Measurements from ENCODE around the gene ASCC3.
"Not testable (repeated sequence)": the region's sequence is repeated elsewhere in the genome, so short reads cannot be mapped to it uniquely, and the experiment has no call there.

Gene ASCC3

DNA sequence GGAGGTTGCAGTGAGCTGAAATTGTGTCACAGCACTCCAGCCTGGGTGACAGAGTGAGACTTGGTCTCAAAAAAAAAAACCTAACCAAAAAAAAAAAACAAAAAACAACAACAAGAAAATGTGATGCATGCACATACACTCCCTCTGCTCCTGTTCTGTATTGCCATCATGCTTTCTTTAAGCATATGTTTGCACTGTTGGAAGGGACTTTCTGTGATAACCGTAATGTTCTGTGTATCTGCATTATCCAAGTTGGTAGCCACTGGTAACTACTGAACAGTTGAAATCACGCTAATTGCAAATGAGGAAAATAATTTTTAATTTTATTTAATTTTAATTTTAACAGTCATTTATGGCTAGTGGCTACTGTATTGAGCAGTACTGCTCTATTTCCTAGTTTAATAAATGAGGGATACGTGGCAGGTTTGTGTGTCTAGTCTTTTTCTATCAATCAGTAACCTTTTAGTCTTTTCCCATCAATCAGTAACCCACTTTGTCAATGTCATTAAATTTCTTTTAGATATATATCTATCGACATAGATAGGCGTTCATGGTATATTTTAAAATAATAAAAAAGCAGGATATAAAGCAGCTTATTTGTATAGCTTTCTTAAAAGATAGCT lies 135.6 kb downstream of the ASCC3 start:
- FAIRE-seq (no peak), DNase-seq (ENCODE audit: extremely low spot score, insufficient read length, low read depth) (no peak)

DNA sequence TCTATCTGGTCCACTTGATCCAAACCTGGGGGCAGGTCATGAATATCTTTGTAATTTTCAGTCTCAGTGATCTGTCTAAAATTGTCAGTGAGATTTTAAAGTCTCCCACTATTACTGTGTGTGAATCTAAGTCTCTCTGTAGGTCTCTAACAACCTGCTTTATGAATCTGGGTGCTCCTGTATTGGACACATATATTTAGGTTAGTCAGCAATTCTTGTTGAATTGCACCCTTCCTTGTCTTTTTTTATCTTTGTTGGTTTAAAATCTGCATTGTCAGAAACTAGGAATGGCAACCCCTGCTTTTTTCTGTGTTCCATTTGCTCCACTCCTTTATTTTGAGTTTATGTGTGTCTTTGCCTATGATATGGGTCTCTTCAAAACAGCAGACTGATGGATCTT lies 140.7 kb downstream of the ASCC3 start:
- DNase-seq (ENCODE audit: extremely low spot score, insufficient read length, low read depth) (no peak), FAIRE-seq (no peak)

DNA sequence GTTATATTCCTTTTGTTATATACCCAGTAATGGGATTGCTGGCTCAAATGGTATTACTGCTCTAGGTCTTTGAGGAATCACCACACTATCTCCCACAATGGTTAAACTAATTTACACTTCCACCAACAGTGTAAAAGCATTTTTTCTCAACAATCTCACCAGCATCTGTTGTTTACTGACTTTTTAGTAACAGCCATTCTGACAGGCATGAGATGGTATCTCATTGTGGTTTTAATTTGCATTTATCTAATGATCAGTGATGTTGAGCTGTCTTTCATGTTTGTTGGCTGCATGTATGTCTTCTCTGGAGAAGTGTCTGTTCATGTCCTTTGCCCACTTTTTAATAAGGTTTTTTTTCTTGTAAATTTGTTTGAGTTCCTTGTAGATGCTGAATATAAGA lies 143.4 kb downstream of the ASCC3 start:
- not testable (repeated sequence) for DNase-seq (ENCODE audit: extremely low spot score, insufficient read length, low read depth); FAIRE-seq

DNA sequence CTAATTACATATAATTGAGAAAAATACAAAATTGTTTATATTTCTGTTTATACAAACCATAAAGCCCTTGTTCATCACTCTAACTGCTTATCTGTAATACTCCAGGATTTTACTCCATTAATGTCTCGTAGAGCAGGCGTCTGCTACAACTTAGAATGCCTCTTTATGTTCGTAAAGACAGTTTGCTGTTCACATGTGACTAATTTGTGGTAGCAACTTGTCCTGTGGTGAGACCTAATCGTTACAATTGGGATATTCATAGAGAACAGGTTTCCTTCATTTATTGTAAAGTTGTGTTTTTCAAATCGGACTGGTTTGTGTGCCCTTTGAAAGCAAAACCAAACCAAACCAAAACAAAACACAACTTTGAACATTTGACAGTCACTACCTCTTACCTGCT lies 149.7 kb downstream of the ASCC3 start:
- DNase-seq (ENCODE audit: extremely low spot score, insufficient read length, low read depth) (no peak), FAIRE-seq (no peak)

DNA sequence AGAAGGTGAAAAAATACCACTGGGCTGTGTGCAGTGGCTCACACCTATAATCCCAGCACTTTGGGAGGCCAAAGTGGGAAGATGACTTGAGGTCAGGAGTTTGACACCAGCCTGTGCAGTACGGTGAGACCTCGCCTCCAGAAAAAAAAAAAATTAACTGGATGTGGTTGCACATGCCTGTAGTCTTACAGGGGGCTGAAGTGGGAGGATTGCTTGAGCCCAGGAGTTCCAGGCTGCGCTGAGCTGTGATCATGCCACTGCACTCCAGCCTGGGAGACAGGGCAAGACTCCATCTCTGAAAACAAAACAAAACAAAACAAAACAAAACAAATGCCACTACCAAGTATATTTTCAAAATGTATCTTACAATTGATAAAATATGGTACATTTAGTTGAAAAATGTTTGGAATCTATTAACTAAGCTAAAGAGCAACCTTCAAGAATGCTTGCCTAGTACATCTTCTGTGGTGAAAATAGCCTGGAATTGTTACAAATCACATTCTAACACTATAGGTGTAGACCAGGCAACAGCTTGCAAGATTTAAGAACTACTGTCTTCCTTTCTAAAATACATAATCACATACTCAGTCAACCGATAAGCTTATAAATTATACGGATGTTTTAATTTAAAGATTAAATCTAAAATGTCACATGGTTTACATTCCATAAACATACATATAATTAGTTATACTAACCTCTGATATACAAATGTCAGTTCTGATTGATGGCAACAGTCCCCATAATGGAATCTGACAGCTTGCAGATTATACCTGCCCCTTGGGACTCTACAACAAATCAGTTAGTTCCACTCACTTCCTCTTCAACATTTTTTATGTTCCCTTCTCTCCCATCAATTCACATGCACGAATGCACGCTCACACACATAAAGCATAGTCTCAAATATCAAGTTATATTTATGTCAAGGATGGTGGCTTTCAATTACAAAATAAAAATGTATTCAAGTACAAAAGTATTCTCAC lies 150.8 kb downstream of the ASCC3 start:
- FAIRE-seq, result no peak
- DNase-seq (ENCODE audit: extremely low spot score, insufficient read length, low read depth), result no peak

DNA sequence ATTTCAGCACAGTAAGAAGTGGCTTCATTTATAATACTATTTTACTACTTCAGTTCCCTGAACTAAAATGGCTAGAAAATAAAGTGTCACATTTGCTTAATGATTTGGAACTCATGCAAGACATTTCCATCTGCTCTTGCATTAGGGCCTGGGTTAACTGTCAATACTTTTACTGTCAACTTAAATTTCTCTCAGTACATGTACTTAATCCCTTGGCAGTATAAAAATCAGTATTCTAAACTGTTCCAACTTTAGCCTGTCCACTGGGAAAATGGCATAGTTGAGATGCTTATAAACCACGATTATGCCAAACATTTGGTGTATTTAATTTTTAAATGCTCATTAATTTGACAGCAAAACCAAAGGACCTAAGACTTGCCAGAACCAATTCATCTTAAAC lies 154.5 kb downstream of the ASCC3 start:
- no peak for FAIRE-seq
- no peak for DNase-seq (ENCODE audit: extremely low spot score, insufficient read length, low read depth)

DNA sequence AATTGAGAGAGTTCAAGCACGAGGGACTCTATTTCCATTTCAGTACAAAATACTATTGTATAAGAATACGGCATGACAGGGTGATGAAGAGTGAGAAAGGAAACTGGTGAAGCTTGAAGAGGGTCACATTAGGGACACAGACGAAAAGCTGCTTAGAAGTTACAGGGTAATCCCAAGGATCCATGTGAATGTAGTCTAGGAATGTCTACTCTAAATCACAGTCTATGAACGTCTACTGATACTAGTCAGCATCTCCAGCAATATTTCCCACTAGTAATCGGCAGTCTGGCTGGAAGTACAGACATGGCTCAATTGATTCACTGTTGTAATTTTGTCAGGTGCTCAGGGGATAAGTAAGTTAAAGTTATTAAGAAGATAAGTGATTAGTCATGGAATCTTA lies 156.4 kb downstream of the ASCC3 start:
- DNase-seq (ENCODE audit: extremely low spot score, insufficient read length, low read depth) (no peak), FAIRE-seq (no peak)

DNA sequence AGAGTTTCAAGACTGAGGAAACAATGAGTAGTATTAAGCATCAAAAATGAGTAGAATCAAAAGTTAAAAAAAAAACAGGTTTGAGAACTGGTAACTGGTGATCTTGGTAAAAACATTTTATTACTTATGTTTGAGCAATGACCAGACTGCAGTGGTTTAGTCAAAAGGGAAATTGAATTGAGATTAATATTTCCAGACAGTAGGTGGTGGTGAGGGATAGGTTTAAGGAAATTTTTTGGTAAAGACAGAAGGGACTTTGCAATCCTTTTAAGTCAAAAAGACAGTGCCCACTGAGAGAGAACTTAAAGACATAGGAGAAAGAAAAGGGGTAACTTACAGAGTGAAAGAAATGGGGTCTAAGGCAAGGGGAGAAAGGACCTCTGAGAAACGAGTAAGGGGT lies 156.9 kb downstream of the ASCC3 start:
- FAIRE-seq (no peak), DNase-seq (ENCODE audit: extremely low spot score, insufficient read length, low read depth) (no peak)

DNA sequence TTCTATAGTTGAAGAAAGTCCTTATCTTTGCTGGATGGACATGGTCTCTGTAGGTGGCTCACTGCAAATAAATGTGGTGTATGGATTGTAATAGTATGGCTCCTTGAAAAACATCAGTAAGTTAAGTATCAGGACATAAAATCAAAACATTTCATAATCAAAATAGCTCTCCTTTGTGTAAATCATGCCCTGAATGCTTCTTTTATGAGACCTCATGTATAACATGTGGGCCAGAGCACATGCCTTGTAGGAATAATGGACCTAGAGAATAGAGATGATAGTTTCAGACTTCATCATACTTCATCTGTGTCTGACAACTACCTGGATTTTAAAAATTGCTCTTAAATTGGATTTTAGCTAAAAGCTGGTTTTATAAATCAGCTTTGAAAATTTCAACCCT lies 159.9 kb downstream of the ASCC3 start:
- no peak for FAIRE-seq
- DNase-seq (ENCODE audit: extremely low spot score, insufficient read length, low read depth), result no peak

DNA sequence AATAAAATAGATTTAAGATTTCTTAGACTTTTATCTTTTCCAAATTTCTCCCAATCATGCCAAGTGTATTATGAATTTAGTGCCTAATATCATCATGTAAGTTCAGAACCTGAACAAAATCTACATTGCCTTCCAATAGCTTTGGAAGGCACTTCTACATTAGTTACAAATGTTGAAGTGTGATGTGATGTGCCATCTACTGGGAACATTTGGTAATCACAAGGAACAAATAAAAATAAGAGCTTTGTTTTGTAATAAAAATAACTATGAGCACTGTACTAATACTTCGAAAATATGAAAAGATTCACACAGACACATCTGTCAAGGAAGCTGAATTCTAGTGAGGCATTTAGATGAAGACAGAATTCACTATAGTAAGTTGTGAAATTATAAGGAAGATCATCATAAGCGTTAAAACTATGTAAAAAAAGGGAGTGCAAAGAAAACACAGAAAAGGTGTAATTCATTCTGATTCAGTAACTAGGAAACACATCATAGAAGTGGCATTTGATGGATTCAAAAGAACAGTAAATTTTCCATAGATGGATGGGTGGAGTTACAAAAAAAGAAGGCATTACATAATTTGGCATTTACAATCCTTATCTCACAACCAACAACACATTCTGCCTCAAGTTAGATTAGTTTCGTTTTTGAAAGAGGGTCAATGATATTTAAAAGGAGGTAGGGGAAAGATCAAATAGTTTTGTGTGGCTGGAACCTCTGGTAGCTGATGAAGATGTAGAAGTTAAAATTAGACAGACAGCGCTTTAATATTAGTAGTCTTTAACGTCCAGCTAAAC lies 161.0 kb downstream of the ASCC3 start:
- FAIRE-seq (no peak), DNase-seq (ENCODE audit: extremely low spot score, insufficient read length, low read depth) (no peak)

DNA sequence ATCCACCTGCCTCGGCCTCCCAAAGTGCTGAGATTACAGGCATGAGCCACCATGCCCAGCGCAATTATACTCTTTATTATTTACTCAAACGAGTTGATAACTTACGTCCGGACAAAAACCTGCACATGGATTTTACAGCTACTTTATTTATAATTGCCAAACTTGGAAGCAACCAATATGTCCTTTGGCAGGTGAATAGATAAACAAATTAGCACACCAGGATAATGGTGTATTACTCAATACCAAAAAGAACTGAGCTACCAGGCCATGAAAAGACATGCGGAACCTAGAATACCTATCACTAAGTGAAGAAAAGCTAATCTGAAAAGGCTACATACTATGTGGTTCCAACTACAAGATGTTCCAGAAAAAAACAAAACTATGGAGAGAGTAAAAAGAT lies 168.1 kb downstream of the ASCC3 start:
- FAIRE-seq (no peak), DNase-seq (ENCODE audit: extremely low spot score, insufficient read length, low read depth) (no peak)

DNA sequence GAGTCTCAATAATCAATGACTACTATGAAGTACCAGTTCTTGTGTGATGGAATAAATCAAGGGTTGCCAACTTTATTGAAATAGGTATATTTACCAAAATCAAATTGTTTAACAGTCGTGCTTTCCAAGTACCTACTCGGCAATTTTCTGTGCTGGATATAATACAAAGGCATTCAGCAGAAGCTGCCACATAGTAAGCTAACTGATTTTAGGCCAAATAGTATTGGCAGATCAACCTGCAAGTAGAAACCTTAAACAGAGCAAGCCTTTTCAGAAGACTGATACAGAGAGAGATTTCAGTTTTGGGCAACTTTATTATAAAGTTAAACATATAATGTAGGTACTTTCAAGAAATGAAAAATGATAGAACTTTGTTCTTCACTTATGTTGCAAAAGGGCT lies 174.6 kb downstream of the ASCC3 start:
- FAIRE-seq (no peak), DNase-seq (ENCODE audit: extremely low spot score, insufficient read length, low read depth) (no peak)

DNA sequence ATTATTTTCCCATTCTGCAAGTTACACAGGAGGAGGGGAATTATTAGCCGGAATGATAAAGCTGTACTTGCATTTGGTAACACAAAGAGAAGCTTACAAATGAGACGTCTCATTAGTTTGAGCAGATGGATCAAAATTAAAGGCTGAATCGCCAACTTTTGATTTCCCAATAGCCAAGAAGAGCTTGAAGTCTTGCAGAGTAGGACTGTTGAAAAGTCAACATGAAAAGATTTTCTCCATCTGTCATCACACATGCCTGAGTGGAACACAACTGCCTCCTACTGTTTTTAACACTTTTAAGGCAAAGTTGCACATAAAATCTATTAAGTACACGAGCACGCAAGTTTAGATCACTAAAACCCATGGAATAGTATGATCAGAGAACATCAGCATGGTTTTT lies 176.2 kb downstream of the ASCC3 start:
- no peak for DNase-seq (ENCODE audit: extremely low spot score, insufficient read length, low read depth)
- FAIRE-seq, result no peak

DNA sequence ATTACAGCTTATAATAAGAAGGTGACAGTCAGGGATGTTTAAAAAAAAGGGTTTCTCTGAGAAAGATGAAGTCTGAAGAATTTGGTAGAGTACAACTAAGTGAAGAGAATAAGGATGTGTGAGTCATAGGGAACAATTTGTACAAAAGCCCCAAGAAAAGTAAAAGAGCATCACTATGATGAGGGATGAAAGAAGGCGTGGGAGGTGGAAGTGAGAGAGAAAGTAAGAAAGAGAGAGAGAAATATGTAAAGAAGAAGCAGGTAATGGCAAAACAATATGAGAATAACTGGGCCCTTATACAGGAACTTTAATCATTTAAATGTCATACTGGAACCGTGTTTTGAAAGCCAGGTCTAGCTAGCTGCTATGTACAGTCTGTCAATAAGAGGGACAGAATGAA lies 179.4 kb downstream of the ASCC3 start:
- no peak for FAIRE-seq
- DNase-seq (ENCODE audit: extremely low spot score, insufficient read length, low read depth), result no peak

DNA sequence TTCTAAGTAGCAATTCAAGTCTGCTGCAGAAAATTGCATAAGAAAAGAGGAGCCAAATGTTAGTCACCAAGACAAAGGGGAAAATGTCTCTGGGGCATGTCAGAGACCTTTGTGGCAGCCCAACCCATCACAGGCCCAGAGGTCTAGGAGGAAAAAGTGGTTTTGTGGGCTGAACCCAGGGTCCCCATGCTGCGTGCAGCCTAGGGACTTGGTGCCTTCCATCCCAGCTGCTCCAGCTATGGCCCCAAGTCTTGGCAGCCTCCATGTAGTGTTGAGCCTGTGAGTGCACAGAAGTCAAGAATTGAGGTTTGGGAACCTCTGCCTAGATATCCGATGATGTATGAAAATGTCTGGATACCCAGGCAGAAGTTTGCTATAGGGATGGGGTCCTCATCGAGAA lies 181.1 kb downstream of the ASCC3 start:
- FAIRE-seq (no peak), DNase-seq (ENCODE audit: extremely low spot score, insufficient read length, low read depth) (no peak)

DNA sequence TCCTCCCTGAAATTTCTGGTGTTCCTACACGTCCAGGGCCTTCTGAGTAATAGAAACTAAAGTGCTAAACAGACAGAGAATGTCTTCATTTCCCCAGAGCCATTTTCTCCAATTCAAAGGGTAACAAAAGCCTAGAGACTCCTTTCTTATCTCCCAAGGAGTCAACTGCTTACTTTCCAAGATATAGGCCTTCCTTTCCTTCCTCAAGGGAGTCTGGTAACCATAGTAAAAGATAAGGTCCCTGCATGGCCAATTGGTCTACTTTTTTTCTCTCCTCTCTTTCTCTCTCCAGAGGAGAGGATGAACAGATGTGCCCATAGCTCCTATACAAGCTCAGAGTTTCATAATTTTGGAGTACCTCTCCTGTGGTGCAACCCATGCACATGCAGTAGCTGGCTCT lies 185.7 kb downstream of the ASCC3 start:
- FAIRE-seq, result no peak
- no peak for DNase-seq (ENCODE audit: extremely low spot score, insufficient read length, low read depth)

DNA sequence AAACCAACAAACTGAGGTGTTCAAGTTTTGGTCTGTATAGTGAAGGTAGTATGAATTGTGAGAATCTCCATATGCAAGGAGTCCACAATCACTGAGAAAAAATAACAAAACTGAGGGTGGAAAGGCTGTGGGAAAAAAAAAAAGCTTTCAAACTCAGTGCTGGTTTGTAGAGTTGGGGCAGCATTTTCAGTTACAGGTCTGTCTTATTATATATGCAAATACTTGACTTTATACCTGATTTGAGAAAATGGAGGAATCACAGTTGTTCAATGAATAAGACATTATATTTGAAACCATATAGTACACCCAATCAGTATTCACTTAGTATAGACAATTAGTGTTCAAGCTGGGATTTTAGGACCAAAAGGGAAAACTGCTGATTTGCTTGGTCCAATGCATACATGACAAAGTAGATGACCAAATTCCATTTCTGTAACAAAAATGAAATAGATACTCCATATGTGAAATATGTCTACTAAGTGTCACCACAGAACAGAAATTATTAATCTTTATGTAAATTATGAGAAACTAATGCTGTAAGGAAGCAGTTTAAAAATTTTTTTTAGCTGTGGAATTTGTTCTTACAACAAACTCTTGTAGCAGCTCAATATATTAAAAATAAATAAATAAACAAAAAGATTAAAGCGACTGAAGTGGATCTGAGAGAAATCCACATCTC lies 187.7 kb downstream of the ASCC3 start:
- no peak for DNase-seq (ENCODE audit: extremely low spot score, insufficient read length, low read depth)
- FAIRE-seq, result no peak

DNA sequence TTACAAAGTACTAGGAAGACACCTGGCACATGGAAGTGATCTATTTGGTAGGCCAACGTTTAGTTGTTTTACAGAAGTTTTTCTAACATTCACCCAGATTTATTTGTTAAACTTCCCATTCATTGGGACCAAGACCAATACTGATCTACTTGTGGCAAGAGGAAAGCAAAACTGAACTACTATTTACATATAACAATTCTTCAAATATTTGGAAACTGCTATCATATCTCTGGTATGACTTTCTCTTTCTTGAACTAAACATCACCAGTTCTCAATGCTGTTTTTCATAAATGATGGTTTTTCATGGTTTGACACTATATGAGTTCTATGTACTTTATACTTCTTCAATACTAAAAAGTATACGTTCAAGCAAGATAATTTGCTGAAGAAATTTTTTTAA lies 189.2 kb downstream of the ASCC3 start:
- DNase-seq (ENCODE audit: extremely low spot score, insufficient read length, low read depth) (no peak), FAIRE-seq (no peak)

DNA sequence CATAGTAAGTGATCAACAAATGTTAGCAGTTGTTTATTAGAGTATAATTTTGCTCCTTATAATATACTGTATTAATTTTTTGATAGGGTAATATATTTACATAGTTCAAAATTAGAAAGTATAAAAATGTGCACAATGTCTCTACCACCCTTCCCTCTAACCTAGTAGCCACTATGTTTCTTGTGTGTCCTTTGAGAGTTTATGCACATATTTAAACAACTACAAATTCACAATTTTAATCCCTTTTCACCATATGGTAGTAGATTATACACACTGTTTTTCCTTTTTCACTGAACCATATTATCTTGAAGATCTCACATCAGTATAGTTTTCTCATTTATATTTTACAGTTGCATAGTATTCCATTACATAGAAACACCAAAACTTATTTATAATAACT lies 194.9 kb downstream of the ASCC3 start:
- FAIRE-seq (no peak), DNase-seq (ENCODE audit: extremely low spot score, insufficient read length, low read depth) (no peak)

DNA sequence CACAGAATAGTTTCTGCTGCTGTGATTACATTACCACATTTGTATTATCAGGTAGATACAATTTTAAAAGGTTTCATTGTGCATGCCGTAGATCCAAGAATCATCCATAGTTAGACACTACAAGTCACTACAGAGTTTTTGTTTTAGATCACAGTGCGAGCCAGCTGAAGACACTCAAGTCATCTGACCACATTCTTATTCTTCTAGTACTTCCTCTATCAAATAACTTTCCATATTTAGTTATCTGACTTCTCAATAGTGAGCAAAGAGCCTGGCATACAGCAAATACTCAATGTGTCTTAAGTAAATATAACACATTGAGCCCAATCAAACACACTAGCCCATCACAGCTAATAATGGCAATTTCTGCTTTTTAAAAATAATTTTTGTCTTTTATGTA lies 195.4 kb downstream of the ASCC3 start:
- DNase-seq (ENCODE audit: extremely low spot score, insufficient read length, low read depth) (no peak), FAIRE-seq (no peak)
